ENCODE results near the gene SLC22A2.
"Not testable (repeated sequence)": the region's sequence is repeated elsewhere in the genome, so short reads cannot be mapped to it uniquely, and the experiment has no call there.

The SLC22A2 gene

DNA sequence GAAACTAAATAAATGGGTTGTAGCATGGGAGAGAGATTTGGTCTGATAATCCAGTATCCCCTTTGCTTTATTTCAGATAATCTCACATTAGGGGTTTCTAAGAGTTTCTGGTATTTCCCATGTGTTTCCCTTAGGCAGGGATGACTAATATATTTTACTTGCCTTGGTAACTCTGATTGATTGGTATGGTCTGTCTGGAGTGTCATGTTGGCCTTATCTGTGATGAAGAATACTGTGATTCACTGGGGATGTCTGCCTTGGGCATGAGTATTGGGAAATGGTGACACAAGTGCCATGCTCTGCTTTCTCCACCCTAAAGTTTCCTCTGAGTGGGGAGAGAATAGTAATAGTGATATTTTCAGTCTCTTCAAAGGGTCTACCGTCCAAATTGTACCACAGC is 10.1 kb downstream of the SLC22A2 start:
- DNase-seq (ENCODE audit: low read depth in 2 of 2) = no peak

DNA sequence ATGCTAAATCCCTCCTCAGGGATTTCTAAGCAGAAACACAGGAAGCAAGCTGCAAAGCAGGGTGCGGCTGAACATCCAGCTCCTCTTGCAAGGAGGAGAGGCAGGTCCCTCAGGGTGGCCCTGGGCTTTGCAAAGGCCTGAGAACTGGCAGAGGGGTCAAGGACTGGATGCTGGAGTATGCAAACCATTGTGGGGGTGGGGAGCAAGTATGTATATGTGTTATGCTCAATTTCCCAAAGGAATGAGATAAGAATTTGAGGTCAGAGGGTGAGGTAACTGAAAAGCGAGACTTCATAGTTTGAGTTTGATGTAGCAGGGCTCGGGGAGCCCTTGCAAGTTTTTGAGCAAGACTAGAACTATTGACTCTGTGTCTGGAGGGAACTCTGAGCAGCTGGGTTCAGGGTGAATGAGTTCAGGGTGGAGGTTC is 11.2 kb downstream of the SLC22A2 start:
- no peak for DNase-seq (ENCODE audit: low read depth in 2 of 2)

DNA sequence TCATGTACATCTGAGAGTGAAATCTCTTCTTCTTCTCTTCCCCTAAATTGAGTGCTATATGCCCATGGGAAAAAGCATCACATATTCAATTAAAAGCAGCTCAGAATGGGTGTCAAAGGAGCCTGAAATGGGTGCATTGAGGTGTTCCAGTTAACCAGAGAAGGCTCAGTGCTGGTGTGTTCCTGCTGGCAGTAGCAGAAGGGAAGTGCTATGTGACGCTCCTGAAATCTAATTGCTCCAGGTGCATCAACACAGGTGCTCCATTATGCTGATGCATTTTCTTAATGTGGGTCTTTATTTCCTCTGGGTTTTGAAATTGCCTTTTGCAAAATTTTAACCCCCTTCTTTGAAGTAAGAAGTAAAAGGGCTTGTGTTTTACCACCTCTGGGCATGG is 17.9 kb downstream of the SLC22A2 start:
- no peak for DNase-seq (ENCODE audit: low read depth in 2 of 2)

- no peak for DNase-seq (ENCODE audit: low read depth in 2 of 2)
These were observed 18.5 kb downstream of the SLC22A2 start for GRCh38 chr6:160239929-160240690.

DNA sequence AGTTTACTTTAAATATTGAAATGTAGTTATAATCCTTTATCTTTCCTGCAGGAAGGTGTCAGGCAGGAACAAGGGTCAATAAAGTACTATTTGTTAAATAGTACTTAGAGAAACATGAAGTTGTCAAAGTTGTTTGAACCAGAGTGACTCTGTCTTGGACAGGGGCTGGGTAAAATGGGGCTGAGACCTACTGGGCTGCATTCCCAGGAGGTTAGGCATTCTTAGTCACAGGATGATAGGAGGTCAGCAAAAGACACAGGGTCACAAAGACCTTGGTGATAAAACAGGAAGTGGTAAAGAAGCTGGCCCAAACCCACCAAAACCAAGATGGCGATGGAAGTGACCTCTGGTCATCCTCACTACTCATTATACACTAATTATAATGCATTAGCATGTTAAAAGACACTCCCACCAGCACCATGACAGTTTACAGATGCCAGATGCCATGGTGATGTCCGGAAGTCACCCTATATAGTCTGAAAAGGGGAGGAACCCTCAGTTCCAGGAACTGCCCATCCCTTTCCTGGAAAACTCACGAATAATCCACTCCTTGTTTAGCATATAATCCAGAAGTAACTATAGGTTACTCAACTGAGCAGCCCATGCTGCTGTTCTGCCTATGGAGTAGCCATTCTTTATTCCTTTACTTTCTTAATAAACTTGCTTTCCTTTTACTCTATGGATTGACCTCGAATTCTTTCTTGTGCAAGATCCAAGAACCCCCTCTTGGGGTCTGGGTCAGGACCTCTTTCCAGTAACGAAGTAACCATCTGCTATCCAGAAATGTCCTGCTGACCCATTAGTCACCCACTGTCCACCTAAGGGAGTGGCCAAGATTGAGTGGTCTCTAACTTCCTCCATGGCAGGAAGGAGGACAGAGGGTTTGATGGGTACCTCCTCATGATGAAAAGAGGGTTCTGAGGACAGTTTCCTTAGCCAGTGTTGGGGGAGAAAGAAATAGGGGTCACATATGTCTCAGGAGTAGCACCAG is 19.6 kb downstream of the SLC22A2 start:
- no peak for DNase-seq (ENCODE audit: low read depth in 2 of 2)

DNA sequence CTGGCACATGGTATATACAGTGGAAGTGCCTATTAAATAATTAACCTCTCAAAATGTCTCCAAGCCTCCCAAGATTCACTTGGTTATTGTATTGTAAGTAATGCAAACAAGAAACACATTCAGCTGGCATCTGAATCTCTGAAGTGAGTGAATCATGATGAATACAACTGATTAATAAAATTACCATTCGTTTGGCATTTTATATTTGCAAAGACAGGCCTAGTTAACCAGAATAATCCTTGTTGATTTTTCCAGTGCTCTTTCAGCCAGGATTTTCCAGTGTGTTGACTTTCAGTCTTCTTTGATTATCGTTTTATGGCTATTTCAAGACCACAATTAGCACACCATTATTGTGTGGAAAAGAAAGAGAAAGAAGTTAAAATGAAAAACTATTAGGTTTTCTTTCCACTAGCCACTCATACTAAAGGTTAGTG is 20.3 kb downstream of the SLC22A2 start:
- DNase-seq (ENCODE audit: low read depth in 2 of 2) = no peak

DNA sequence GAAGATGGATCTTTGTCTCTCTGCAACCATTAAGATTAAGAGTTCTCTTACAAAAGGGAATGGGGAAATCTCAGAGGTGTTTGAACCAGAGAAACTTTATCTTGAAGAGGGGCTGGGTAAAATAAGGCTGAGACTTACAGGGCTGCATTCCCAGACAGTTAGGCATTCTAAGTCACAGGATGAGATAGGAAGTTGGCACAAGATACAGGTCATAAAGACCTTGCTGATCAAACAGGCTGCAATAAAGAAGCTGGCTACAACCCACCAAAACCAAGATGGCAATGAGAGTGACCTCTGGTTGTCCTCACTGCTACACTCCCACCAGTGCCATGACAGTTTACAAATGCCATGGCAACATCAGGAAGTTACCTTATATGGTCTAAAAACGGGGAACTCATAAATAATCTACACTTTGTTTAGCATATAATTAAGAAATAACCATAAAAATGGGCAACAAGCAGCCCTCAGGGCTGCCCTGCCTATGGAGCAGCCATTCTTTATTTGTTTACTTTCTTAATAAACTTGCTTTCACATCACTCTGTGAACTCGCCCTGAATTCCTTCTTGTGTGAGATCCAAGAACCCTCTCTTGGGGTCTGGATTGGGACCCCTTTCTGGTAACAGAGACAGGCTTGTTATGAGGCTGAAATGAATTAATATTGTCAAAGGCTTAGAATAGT is 20.9 kb downstream of the SLC22A2 start:
- DNase-seq (ENCODE audit: low read depth in 2 of 2) = not testable (repeated sequence)

- not testable (repeated sequence) for DNase-seq (ENCODE audit: low read depth in 2 of 2)
These were observed 22.3 kb downstream of the SLC22A2 start for GRCh38 chr6:160236235-160236872.

- DNase-seq (ENCODE audit: low read depth in 2 of 2) = not testable (repeated sequence)
These were observed 24.5 kb downstream of the SLC22A2 start for GRCh38 chr6:160233950-160234640.

DNA sequence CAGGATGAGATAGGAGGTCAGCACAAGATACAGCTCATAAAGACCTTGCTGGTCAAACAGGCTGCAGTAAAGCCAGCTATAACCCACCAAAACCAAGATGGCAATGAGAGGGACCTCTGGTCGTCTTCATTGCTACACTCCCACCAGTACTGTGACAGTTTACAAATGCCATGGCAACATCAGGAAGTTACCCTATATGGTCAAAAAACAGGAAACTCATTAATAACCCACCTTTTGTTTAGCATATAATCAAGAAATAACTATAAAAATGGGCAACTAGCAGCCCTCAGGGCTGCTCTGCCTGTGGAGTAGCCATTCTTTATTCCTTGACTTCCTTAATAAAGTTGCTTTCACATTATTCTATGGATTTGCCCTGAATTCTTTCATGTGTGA is 30.9 kb downstream of the SLC22A2 start:
- DNase-seq (ENCODE audit: low read depth in 2 of 2) = no peak

DNA sequence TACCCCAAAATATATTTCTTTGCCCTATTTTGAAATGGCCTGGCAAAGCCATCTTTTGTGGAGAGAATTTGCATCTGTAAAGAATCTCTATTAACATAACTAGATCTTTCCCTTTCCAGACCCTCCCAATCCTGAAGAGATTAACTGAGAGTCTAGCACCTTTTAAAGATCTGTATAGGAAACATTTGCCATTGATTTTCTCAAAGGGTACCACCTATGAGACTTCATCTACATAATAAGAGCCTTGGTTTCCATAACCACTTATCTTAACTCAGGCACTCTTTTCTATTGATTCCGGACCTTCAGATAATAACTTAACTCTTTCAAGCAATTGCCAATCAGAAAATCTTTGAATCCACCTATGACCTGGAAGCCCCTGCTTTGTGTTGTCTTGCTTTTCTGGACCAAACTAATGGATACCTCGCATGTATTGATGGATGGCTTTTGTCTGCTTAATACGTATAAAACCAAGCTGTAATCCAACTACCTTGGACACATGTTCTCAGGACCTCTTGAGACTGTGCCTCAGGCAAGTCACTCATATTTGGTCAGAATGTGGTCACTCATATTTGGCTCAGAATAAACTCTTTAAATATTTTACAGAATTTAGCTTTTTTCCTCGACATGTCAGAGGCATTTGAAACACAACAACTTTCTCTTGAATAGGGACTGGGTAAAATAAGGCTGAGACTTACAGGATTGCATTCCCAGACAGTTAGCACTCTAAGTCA is 31.4 kb downstream of the SLC22A2 start:
- no peak for DNase-seq (ENCODE audit: low read depth in 2 of 2)

GRCh38 chr6:160226118-160226591 is 32.5 kb downstream of the SLC22A2 start:
- no peak for DNase-seq (ENCODE audit: low read depth in 2 of 2)

GRCh38 chr6:160224639-160225237 is 33.9 kb downstream of the SLC22A2 start:
- no peak for DNase-seq (ENCODE audit: low read depth in 2 of 2)

GRCh38 chr6:160222491-160222890 is 36.1 kb downstream of the SLC22A2 start:
- DNase-seq (ENCODE audit: low read depth in 2 of 2) = no peak

- no peak for DNase-seq (ENCODE audit: low read depth in 2 of 2)
These were observed 36.7 kb downstream of the SLC22A2 start for GRCh38 chr6:160221918-160222317.

- DNase-seq (ENCODE audit: low read depth in 2 of 2) = no peak
These were observed 37.2 kb downstream of the SLC22A2 start for GRCh38 chr6:160221423-160221822.

- no peak for DNase-seq (ENCODE audit: low read depth in 2 of 2)
These were observed 39.8 kb downstream of the SLC22A2 start for GRCh38 chr6:160218810-160219209.

- no peak for DNase-seq (ENCODE audit: low read depth in 2 of 2)
These were observed 40.8 kb downstream of the SLC22A2 start for GRCh38 chr6:160217863-160218262.

DNA sequence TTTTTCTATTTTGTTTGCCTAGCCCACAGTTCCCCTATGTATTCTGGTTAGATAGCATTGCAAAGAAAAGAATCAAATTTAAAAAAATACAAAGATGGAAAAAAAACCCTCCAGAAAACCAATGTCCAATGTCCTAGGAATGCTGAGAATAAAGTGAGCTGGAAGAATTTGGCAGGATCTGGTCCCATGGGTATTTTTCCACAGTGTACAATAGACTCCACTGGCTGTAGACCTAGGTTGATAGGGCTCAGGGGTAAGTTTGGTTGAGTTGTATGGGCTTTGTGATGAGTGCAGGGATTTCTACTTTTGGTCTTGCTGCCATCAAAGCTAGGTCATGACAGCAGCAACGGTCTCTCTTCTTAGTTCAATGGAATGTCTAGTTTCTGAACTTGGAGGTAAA is 41.5 kb downstream of the SLC22A2 start:
- no peak for DNase-seq (ENCODE audit: low read depth in 2 of 2)

DNA sequence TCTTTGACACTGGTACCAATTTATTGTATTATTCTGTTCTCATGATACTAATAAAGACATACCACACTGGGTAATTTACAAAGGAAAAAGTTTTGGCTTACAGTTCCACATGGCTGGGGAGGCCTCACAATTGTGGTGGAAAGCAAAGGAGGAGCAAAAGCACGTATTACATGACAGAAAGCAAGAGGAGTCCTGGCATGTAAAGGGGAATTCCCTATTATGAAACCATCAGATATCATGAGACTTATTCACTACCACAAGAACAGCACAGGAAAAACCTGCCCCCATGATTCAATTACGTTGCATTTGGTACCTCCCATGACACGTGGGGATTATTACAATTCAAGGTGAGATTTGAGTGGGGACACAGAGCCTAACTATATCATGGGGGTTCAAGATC is 43.4 kb downstream of the SLC22A2 start:
- DNase-seq (ENCODE audit: low read depth in 2 of 2) = no peak
